AML-193 (cell line): ENCODE measurements around the gene CLDN24.
"Not testable (repeated sequence)": the region's sequence is repeated elsewhere in the genome, so short reads cannot be mapped to it uniquely, and the experiment has no call there.

ENCODE experiments used
- DNase-seq, 2 experiments: peaks; one replicate each; lab custom pipeline; 2025; lab: John Stamatoyannopoulos, UW

Gene CLDN24

GRCh38 chr4:183347146-183347545, 24.9 kb upstream of the CLDN24 start:
- no peak for DNase-seq

- no peak for DNase-seq
Observed at GRCh38 chr4:183345261-183345660, 23.0 kb upstream of the CLDN24 start.

- DNase-seq, result no peak
Observed at GRCh38 chr4:183344523-183345255, 22.5 kb upstream of the CLDN24 start.

DNA sequence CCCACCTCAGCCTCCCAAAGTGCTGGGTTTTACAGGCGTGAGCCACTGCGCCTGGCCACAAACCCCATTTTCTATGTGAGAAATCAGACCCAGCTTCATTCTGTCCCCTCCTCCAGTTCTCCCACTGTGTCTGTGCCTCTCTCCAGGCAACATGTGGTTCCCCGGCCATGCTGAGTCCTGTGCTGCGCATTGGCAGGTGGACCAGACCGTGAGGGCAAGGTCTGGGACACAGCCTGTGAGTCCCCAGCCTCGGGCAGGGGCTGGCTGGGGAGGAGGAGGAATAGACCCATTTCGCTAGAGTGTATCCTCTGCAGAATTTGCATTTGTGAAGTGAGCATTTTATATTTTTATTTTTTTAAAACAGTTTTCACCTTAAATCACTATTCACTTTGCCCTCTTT, 21.5 kb upstream of the CLDN24 start:
- DNase-seq, result no peak

GRCh38 chr4:183342541-183343533, 20.6 kb upstream of the CLDN24 start:
- no peak for DNase-seq

- DNase-seq, result no peak
Observed at GRCh38 chr4:183337833-183338232, 15.6 kb upstream of the CLDN24 start.

DNA sequence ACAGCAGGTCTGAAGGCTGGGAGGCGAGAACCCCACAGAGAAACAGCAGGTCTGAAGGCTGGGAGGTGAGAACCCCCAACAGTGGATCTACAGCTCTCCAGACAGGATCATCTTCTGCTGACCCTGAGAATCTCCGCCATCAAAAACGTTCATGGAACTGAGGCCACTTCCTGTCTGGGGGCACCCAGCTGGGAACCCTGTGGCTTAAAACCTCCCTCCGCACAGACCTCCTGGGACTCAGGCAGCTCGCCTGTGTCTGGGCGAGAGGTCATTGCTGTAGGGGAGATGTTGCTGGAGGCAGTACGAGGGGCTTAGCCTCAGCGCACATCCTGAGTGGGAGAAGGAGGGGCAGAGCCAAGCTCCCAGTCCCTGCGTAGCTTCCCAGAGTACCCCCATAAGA, 15.1 kb upstream of the CLDN24 start:
- DNase-seq, result no peak

DNA sequence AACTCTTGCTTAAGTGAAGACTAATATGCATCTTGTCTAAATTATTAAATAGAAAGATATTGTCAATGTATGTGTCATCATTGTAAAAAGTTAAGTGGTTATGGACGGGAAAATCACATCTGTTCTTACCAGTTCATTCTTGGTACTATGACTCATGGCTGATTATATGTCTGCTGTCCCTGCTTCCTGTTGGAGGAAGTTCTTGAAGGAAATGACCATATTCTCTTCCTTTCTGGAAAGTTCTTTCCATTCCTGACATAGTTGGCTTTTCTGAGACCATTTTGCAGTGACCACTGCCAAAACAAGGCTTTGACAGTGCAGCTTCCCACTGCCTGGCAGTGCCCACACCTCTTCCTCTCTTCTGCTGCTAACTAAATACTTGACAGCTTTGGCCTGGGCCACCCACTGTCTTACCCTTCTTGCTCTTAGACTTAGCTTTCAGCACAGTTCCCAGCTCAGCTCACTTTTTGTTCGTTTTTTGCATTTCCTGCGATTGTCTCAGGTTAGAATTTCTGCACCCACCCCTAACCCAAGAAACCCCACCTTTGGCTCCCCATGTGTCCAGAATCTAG, 13.2 kb upstream of the CLDN24 start:
- no peak for DNase-seq

DNA sequence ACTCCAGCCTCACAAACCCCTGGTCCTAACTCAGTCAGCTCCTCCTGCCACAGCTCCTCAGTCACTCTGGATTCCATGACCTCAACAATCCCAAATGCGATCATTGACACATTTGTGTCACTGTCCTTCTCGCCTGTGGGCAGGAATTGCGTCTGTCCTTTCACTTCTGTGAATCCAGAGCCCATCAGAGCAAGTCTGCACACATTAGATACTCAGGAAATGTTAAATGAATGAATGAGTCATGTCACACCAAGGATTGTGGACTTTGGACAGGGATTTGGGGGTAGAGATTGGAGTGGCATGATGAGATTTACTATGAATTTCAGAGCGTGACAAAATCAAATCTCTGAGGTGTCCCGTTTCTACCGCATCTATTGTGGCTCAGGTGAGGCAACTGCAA, 11.8 kb upstream of the CLDN24 start:
- no peak for DNase-seq

GRCh38 chr4:183333202-183333601, 11.0 kb upstream of the CLDN24 start:
- DNase-seq, result no peak

- DNase-seq, result no peak
Observed at GRCh38 chr4:183332447-183332846, 10.2 kb upstream of the CLDN24 start.

GRCh38 chr4:183330841-183331240, 8.6 kb upstream of the CLDN24 start:
- DNase-seq, result no peak

- no peak for DNase-seq
Observed at GRCh38 chr4:183329954-183330742, 7.9 kb upstream of the CLDN24 start.

DNA sequence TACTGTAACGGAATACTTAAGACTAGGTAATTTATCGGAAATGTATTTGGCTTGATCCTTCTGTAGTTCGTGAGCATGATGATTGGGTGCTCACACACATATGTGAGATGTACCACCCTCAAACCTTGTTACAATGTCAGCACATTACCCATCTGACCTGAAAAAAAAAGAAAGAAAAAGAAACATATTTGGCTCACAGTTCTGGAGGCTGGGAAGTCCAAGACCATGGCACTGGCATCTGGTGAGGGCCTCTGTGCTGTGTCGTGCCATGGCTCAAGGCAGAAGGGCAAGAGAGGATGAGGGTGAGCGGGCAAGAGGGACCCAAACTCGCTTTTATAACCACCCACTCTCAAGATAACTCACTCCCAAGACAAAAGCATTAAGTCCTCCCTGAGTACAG, 7.0 kb upstream of the CLDN24 start:
- no peak for DNase-seq

DNA sequence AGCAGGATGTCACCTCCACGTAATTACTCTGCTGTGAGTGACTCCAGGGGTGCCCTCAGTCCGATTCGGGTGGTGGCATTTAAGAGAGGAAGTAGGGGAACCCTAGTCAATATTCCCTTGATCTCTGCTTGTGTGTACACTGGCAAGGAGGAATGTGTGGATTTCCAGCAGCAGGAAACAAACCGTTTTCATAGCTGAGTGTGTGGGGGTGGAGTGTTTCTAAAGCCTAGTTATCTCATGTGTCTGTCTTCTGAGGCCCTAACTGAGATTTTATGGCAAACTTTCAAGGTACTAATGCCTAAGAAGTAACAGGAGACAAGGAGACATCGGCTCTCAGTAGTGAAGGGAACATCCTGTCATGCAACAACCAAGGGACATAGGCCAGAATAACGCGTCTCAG, 6.6 kb upstream of the CLDN24 start:
- DNase-seq, result no peak

GRCh38 chr4:183327827-183328226, 5.6 kb upstream of the CLDN24 start:
- DNase-seq, result no peak

DNA sequence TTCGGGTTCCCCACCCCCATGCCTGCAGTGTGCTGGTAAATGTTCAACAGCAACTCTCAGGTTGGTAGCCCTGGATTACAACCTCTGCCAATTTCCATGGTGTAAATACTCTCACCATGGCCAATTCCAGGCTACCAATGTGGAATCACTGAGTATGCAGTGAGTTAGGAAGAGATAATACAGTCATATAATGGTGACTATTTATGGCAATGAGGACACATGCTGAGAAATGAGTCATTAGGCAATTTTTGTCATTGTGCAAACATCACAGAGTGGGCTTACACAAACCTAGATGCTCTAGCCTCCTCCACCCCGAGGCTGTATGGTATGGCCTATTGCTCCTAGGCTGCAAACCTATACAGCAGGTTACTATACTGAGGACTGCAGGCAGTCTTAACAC, 4.6 kb upstream of the CLDN24 start:
- DNase-seq, result no peak

- not testable (repeated sequence) for DNase-seq
Observed at GRCh38 chr4:183326387-183326786, 4.2 kb upstream of the CLDN24 start.

- DNase-seq, result no peak
Observed at GRCh38 chr4:183324619-183325018, 2.4 kb upstream of the CLDN24 start.

DNA sequence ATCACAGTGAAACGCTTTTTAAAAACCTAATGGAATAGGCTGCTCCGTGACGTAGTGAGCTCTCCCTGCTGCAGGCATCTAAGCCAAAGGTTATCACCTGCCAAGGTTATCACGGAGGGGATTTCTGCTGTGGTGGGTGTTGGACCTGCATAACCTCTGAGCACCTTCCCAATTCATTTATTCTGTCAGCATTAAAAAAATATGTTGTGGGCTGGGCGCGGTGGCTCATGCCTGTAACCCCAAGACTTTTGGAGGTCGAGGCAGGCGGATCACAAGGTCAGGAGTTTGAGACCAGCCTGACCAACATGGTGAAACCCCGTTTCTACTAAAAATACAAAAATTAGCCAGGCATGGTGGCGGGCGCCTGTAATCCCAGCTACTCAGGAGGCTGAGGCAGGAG, 1.8 kb upstream of the CLDN24 start:
- DNase-seq, result not testable (repeated sequence)

GRCh38 chr4:183323295-183323694, 1.1 kb upstream of the CLDN24 start:
- DNase-seq, result no peak

- DNase-seq, result no peak
Observed at GRCh38 chr4:183321516-183321915, 710 bp downstream of the CLDN24 start.
